ENCODE data around the gene P2RX5.

Gene P2RX5

DNA sequence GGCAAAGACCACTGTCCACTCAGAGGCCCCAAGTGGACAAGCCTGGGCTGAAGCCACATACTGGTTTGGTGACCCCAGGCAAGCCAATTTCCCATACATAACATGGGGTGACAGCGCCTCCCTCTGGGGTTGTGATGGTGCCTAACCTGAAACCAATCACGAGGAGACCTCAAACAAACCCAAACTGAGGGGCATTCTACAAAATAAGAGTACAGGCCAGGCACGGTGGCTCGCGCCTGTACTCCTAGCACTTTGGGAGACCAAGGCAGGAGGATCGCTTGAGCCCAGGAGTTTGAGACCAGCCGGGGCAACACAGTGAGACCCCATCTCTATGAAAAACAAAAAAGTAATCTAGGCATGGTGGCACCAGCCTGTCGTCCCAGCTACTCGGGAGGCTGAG lies 3.6 kb downstream of the P2RX5 start:
- Histone ChIP-seq H3K79me2 (ENCODE audit: low read length) (peaks cover 53% of the 10 kb centered on the region), H3K36me3 (replicated peaks; ENCODE audit: low read depth, low read length) (peaks cover 21% of the 10 kb centered on the region), H3K4me1 (ENCODE audit: low read length) (peaks cover 47% of the 10 kb centered on the region), H3K4me2 (ENCODE audit: low read length) (peak overlapping the region; percentile 6; the same call in 1 of the 2 replicates), H2AFZ (ENCODE audit: low read depth, low read length) (no peak overlapping the region), H3K27ac (ENCODE audit: low read length) (no peak overlapping the region), H3K4me3 (ENCODE audit: low read length) (no peak overlapping the region), H4K20me1 (ENCODE audit: insufficient read depth, low read length) (peaks cover 52% of the 10 kb centered on the region), H3K9me3 (ENCODE audit: insufficient read depth, low read length) (no peaks in the 10 kb centered on the region), H3K27me3 (ENCODE audit: low read depth, low read length) (no peaks in the 10 kb centered on the region), H3K9ac (ENCODE audit: low read length) (no peak overlapping the region)
- TF ChIP-seq, protein P1, sequence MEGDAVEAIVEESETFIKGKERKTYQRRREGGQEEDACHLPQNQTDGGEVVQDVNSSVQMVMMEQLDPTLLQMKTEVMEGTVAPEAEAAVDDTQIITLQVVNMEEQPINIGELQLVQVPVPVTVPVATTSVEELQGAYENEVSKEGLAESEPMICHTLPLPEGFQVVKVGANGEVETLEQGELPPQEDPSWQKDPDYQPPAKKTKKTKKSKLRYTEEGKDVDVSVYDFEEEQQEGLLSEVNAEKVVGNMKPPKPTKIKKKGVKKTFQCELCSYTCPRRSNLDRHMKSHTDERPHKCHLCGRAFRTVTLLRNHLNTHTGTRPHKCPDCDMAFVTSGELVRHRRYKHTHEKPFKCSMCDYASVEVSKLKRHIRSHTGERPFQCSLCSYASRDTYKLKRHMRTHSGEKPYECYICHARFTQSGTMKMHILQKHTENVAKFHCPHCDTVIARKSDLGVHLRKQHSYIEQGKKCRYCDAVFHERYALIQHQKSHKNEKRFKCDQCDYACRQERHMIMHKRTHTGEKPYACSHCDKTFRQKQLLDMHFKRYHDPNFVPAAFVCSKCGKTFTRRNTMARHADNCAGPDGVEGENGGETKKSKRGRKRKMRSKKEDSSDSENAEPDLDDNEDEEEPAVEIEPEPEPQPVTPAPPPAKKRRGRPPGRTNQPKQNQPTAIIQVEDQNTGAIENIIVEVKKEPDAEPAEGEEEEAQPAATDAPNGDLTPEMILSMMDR (IDR thresholded peaks at IDR 0.05; ENCODE audit: low read depth, low read length) = peak; percentile 16; the same call in 1 of the 2 replicates
- TF ChIP-seq EZH2phosphoT487 (IDR thresholded peaks at IDR 0.05; ENCODE audit: low read depth) = no peak

DNA sequence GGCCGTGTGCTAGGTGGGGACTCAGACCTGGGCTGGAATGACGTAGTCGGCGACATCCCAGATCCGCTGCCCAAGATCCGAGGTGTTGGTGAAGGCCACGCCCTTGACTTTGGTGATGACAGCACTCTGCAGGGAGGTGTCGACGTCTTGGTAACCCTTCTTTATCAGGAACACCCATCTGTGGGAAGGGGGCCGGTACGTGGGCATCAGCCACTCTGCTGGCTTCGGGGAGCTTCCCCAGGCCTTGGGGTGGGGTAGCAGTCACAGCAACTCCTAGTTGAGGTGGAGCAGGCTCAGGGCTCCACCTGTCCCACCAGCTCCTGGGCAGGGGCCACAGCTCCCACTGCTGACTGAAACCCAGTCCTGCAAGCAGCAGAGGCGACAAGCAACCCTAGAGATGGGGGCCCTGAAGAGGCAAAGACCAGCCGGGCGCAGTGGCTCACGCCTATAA lies 4.3 kb downstream of the P2RX5 start:
- H2AFZ ChIP-seq (ENCODE audit: low read depth, low read length) = no peak overlapping the region

DNA sequence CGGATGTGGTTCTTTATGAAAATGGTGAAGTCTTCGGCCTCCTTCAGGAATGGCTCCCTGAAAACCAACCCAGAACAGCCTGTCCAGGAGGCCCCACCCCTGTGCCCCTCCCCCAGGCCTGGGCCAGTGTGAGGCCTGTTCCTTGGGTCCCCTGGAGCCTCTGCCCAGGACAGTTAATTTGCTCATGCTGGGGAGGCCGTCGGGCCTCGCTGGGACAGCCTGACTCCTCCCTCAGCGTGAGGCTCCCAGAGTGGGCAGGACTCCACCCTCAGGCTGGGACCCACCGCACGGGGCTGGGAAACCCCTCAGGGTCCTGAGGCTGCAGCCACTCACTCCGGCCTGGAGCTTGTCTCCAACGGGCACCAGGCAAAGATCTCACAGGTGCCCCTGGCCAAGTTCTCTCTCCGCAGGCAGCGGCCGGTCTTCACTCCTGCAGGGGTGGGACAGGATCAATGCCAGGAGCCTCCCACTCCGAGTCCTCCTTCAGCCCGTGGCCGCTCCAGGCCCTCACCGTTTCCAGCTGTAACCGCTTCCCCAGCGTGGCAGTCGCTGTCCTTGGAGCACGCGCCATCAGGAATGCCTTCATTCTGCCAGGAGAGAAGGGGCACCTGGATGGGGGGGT lies 5.8 kb downstream of the P2RX5 start:
- Histone ChIP-seq H2AFZ (ENCODE audit: low read depth, low read length) (no peak overlapping the region), H3K4me1 (ENCODE audit: low read length) (peaks cover 42% of the 10 kb centered on the region), H3K4me3 (ENCODE audit: low read length) (no peak overlapping the region), H3K36me3 (replicated peaks; ENCODE audit: low read depth, low read length) (peaks cover 21% of the 10 kb centered on the region), H3K4me2 (ENCODE audit: low read length) (no peak overlapping the region), H3K27ac (ENCODE audit: low read length) (no peak overlapping the region), H3K9ac (ENCODE audit: low read length) (no peak overlapping the region), H3K9me3 (ENCODE audit: insufficient read depth, low read length) (no peaks in the 10 kb centered on the region), H4K20me1 (ENCODE audit: insufficient read depth, low read length) (peaks cover 52% of the 10 kb centered on the region), H3K79me2 (ENCODE audit: low read length) (peaks cover 43% of the 10 kb centered on the region), H3K27me3 (ENCODE audit: low read depth, low read length) (no peaks in the 10 kb centered on the region)
- no peak for TF ChIP-seq EZH2phosphoT487 (IDR thresholded peaks at IDR 0.05; ENCODE audit: low read depth)
- TF ChIP-seq, protein P1 (IDR thresholded peaks at IDR 0.05; ENCODE audit: low read depth, low read length) = no peak

More for the DNA sequence above, 4.3 kb downstream of the P2RX5 start:
- no peak overlapping the region for H3K27ac ChIP-seq (ENCODE audit: low read length)
- TF ChIP-seq, protein P1 (IDR thresholded peaks at IDR 0.05; ENCODE audit: low read depth, low read length) = peak; percentile 16
- no peak for TF ChIP-seq EZH2phosphoT487 (IDR thresholded peaks at IDR 0.05; ENCODE audit: low read depth)
- peaks cover 21% of the 10 kb centered on the region for H3K36me3 ChIP-seq (replicated peaks; ENCODE audit: low read depth, low read length)
- H4K20me1 ChIP-seq (ENCODE audit: insufficient read depth, low read length) = peaks cover 52% of the 10 kb centered on the region
- no peak overlapping the region for H3K4me2 ChIP-seq (ENCODE audit: low read length)
- H3K4me1 ChIP-seq (ENCODE audit: low read length) = peaks cover 44% of the 10 kb centered on the region
- H3K9ac ChIP-seq (ENCODE audit: low read length) = no peak overlapping the region
- H3K4me3 ChIP-seq (ENCODE audit: low read length) = no peak overlapping the region
- H3K9me3 ChIP-seq (ENCODE audit: insufficient read depth, low read length) = no peaks in the 10 kb centered on the region
- no peaks in the 10 kb centered on the region for H3K27me3 ChIP-seq (ENCODE audit: low read depth, low read length)
- peaks cover 53% of the 10 kb centered on the region for H3K79me2 ChIP-seq (ENCODE audit: low read length)

DNA sequence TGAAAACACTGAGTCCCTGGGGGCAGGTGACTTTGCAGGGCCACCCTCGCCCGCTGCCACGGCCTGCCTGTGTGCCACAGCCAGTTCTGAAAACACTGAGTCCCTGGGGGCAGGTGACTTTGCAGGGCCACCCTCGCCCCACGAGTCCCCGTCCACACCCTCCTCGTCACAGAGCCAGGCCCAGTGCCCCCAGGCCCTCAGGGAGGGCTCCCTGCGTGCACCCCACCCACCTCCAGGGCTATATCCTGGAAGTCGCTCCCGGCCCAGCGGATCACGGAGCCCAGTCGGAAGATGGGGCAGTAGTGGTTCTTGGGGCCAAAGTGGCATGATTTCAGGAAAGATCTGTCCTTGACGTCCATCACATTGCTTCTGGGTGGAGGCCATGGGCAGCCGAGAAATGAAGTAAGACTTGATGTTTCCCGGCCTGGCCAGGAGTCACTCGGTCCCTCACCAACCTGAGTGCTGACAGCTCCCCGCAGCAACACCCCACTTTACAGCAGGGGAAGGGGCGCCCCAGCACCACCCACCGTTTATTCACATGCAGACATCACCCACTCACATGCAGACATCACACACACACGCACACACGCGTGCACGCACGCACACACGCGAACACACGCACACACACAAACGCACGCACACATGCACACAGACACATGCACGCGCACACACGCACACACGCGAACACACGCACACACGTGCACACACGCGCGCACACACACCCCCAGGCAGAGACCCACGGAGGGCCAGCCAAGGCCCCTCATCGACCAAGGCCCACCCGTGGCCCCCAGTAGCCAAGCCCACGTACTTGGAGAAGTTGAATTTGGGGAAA lies 6.5 kb downstream of the P2RX5 start:
- no peak overlapping the region for H2AFZ ChIP-seq (ENCODE audit: low read depth, low read length)
- no peak overlapping the region for H3K4me3 ChIP-seq (ENCODE audit: low read length)
- no peaks in the 10 kb centered on the region for H3K9me3 ChIP-seq (ENCODE audit: insufficient read depth, low read length)
- H3K79me2 ChIP-seq (ENCODE audit: low read length) = peaks cover 36% of the 10 kb centered on the region
- peaks cover 52% of the 10 kb centered on the region for H4K20me1 ChIP-seq (ENCODE audit: insufficient read depth, low read length)
- H3K27me3 ChIP-seq (ENCODE audit: low read depth, low read length) = no peaks in the 10 kb centered on the region
- H3K4me2 ChIP-seq (ENCODE audit: low read length) = no peak overlapping the region
- no peak overlapping the region for H3K27ac ChIP-seq (ENCODE audit: low read length)
- TF ChIP-seq, protein P1 (IDR thresholded peaks at IDR 0.05; ENCODE audit: low read depth, low read length) = no peak
- no peak for TF ChIP-seq EZH2phosphoT487 (IDR thresholded peaks at IDR 0.05; ENCODE audit: low read depth)
- H3K4me1 ChIP-seq (ENCODE audit: low read length) = peaks cover 42% of the 10 kb centered on the region
- no peak overlapping the region for H3K9ac ChIP-seq (ENCODE audit: low read length)
- peaks cover 21% of the 10 kb centered on the region for H3K36me3 ChIP-seq (replicated peaks; ENCODE audit: low read depth, low read length)

Data from OCI-LY3 (cell line).